GM18517 (cell line): ENCODE results near the gene TRABD2B.
A peak's percentile ranks its signal among the peaks of the same experiment; 100 is the strongest.

Experiments
- ATAC-seq: cut with Tn5 transposase; IDR thresholded peaks from one replicate; pipeline ENCODE4 v1.9.1; 2021; ENCODE audit warnings: mild to moderate bottlenecking, moderate library complexity; ENCODE audit not compliant: unreplicated experiment

Gene TRABD2B

DNA sequence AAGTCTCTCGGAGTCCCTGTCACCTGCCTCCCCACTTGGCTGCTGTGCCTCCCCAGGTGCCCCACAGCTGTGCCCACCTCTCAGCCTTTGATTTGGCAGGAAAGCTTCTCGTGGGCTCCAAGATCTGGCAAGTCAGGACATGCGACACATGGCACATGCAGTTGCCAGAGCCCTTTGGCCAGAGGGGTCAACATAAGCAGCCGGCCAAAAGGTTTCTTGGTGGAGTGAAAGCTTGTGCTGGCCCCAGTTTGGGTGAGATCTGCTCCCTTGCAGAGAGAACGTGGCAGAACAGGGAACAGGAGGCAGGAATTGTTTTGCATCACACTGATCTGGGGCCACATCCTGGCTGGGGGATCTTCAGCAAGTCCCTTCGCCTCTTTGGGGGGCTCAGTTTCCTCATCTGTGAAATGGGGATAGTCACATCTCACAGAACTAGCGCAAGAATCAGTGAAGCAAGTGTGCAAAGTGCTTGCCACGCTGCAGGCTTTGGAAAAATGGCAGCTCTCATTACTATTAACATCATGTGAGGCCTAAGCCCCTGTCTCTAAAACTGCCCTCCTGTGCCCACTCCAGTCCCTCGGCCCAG lies 232.6 kb downstream of the TRABD2B start:
- no peak for ATAC-seq

DNA sequence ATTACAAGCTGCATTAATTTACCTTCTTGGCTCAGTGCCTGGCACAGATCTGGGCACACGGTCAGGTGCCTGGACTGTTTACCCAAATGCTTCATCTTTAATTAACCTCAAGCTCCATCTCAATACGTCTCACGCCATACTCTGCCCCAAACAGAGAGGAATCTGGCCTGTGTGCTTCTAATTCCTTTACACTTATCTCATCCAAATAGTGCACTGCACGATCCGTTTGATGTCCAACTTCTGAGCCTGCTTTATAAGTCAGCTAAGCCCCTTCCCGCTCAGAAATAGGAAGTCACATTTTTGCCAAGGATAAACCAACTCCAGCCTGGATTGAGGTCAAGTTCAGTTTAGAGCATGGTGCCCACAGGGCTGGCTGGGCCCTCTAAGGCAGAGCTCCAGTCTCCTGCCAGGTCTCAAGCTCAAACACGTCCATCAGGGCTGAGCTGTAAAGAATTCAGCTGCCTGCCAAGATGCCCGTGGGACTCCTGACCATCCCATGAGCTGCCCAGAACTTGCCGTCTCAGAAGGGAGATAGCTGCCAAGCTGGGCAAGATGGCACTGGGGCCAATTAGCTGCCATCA lies 233.5 kb downstream of the TRABD2B start:
- ATAC-seq = no peak

GRCh38 chr1:47761974-47762373 lies 235.2 kb downstream of the TRABD2B start:
- no peak for ATAC-seq

DNA sequence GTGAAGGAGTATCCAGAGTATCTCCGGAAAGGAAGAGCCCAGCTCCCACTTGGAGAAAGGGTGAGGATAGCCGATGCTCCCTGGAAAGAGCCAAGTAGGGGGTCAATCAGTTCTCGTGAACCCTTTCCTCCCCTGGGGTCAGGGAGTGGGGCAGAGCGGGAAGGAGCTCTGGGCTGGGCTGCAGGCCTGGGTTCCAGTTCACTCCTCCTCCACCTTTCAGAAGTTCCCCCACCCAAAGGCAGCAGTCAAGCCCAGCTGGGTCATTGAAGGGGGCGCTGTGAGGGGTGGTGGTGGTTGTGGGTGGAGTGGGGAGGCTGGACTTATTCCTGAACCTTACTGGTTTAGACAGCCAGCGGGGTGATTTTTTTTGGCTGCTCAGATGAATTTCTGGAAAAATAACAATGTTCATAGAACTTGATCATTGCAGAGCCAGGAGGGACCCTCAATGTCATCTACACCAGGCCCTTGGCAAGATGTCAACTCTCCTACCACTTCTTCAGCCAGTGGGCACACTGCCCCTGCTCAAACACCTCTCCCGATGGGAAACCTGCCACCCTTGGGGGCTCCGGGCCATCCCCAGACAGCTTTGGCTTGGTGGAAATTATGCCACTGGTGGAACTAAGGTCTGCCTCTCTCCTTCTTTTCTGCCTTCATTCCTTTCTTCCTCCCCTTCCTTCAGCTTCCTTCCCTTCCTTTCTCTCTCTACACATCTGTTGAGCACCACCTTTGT lies 235.8 kb downstream of the TRABD2B start:
- no peak for ATAC-seq

DNA sequence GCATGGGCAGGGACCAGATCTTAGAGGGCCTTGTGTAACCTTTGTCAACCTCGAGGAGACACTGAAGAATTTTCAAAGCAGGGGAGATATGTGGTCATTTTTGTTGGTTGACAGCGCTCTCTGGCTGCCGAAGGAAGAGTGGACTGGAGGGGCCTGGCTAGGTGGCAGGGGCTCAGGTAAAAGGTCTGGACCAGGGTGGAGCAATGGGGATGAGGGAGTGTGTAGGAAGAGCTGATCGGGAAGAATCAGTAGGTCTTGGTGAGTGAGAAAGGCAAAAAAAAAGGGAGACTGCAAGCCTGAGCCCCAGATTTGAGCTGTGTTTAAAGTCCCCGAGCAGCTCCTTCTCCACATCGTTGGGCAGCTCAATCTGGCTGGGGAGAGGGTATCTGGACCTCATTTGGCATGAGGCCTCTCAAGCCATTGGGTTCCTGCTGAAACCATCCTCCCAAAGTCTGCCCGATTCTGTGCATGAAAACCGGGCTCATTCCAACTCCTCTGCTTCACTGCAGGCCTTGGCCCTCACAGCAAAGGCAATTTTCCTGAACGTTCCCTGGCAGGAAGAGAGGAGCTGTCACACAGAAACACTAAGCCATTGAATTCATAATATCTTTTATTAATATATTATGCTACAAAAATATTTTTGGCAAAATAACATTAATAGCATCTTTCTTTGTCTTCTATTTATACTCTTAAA lies 237.1 kb downstream of the TRABD2B start:
- no peak for ATAC-seq

DNA sequence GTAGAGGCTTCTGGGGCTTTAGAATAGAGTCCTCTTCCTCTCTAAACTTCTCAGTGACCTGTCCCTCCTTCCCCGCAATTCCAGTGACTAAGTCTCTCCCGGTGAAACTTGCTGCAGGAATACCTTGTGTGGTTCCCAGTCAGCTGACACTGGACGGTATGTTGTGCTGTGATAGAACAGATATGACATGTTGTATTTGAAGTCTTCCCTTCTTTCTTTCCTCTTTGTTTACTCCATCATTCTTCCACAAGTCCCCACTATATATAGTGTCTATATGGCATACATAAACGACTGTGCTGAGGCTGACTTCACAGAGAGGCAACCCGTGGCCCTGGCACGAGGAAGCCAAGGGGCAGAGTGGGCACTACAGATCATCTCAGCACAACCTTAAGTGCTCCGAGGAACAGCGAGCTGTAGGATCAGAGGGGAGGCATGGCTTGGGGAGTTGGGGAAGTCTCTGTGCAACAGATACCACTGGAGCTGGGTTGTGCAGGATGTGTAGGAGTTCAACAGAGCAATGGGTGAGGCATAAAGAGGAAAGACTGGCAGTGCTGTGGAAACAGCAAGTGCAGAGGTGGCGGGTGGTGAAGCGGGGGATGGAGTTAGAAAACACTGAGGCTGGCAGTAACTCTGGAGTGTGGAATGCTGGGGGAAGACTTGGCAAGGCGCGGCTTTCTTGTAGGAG lies 237.8 kb downstream of the TRABD2B start:
- ATAC-seq = no peak

DNA sequence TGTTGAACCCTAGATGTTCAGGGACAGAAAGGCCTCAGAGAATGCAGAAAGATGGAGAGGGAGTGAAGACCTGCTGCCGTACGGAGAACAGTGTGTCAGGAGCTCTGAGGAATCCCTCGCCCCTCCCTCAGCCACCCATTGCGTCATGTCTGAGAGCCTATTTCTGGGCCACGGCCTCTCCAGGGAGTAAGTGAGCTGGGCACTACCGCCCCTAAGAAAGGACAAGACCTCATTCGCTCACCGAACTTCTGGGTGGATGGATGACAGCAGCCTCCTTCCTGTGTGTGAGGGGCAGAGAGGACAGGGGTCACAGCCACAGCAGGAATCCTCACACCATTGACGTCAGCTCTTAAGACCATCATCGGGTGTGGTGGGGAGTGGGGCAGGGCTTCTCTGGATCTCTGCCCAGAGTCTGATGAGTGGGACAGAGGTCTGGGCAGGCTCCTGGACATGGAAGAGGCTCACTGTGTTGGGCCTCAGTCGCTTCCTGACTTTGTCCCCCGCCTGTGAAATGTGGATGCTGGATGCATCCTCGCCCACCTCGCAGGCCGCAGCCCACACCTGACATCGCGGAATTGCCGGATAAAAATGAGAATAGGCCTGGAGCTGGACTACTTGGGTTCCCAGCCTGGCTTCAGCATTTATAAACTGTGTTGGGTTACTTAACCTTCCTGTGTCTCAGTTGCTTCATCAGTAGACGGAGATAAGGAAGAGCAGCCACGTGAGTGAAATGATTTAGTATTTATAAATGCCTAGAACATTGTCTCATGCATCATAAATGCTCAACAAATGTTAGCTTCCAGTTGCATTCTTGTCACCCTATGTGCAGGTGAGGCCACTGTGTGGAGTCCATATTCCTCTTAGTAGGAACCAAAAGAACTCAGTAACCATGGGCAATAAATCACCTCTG lies 238.6 kb downstream of the TRABD2B start:
- no peak for ATAC-seq

GRCh38 chr1:47757226-47757975 lies 239.8 kb downstream of the TRABD2B start:
- ATAC-seq = no peak

DNA sequence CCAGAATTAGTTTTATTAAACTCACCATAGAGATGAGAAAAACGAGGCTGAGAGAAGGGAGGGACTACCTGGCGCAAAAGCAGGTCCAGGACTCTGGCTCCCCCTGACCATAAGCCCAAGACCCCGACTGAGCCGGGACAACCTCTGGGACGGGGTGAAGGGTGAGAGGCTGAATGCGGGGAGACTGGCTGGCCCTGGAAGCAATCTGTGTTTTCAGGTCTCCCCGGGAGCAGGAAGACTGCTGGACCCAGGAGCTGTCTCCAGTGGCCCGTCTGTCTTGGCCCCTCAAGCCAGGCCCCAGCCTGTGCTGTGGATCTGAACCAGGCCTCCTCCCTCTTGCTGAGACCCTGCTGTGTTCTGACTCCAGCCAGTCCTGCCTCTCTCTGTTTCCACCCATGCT lies 240.8 kb downstream of the TRABD2B start:
- no peak for ATAC-seq

DNA sequence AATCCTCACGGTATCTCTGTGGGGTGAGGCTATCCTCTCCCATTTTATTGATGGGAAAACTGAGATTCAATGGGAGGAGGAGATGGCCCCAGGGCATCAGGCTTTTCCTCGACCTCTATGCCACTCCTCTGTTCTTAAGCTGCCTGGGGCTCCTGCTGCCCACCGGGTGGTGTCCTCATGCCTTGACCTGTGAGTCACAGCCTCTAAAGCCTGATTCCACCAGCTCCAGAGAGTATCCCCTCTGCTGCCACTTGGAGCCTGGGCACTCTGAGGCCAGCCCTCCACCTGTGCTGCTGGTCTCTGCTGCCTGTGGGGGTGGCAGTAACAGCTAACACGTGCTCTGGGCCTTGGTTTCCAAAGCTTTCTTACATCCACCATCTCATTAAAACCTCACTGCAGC lies 241.2 kb downstream of the TRABD2B start:
- no peak for ATAC-seq

DNA sequence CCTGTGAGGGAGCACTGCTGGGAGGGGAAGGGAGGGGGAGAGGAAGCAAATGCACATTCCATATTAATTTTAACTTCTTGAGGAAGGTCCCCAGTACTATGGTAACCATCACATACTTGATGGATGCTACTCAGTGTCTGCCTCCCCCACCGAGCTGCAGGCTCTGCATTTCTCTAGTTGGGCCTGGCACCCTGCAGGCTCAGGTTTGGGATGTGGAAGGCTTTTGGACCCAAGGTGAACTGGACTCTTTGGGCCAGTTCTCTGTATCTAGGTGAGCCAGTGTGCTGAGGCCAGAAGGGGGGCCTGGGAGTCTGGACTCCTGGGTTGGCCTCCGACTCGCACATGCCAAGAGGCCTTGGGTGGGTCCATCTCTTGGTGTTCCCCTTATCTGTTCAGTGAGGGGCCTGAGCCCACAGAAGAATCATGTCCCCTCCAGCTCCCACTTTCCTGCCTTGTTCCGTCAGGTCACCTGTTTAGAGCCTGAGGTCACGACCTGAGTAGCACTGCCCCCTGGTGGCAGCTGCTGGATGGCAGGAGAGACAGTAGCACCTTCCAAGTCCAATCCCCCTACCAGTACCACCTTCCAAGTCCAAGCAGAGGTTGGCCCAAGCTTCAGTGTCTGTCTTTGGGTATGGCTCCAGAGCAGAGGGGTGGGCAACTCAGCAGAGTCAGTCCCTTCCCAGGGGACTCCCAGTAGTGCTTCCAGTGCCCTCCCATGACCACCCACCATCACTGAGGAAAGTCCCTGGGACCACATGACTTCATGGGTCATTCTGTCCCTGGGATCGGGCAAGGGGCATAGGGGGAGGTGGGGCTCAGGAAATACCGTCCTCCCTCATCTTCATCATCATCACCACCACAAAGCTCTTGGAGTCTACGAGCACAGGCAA lies 241.8 kb downstream of the TRABD2B start:
- ATAC-seq = peak; percentile 61

DNA sequence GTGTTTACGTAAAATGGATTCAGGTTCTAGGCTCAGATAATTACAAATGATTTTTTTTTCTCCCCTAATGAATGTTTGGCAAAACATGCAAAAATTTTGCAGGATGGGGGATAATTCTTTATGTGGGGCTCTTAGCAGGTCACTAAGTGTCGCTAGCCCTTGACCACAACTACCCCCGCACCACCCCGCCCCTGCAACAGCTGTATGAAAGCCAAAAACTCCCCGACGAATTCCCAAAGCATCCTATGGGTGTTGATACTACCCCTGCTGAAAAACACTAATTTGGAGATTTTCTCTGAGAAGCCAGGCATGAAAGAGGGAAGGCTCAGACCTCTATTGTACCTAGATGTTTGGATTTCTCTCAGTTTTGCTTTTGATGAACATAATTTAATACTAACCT lies 243.0 kb downstream of the TRABD2B start:
- ATAC-seq = no peak

DNA sequence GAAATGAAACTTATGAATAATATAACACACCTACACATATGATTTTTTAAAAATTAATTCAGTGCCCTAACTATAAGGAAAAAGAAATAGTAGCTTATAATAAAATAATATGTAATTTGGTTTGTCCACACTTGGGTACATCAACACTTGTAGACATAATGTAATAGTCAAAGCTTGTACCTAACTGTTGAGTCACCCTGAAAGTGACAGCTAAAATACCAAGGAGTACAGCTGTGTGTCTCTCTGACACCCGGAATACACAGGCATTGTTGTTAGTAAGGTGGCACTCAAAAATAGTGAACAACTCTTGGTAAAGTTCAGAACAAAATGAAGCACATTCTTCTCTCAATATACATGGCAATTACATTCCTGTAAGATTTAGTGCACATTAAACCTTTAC lies 243.4 kb downstream of the TRABD2B start:
- ATAC-seq = peak; percentile 72

DNA sequence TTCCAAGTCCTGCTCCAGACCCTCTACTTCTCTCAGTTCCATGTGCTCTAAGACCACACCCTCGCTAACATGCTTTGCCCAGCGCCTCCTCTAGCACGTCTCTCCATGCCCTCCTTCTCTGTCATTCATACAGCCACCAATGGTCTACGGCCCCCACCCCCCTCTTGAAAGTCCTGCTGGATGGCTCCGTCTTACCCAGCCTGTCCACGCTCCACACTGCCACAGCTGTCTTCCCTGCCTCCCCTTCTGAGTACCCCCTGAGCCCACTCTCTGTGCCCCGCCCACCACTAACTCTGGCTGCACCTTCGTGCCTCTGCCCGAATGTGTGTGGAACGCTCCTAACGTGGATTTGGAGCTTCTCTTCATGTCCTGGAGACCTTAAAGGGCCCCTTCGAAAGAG lies 244.6 kb downstream of the TRABD2B start:
- ATAC-seq = no peak

GRCh38 chr1:47751996-47752451 lies 245.2 kb downstream of the TRABD2B start:
- no peak for ATAC-seq

- ATAC-seq = no peak
These were observed 246.0 kb downstream of the TRABD2B start for GRCh38 chr1:47751193-47751592.

- ATAC-seq = no peak
These were observed 251.2 kb downstream of the TRABD2B start for GRCh38 chr1:47745715-47746609.
